SK-N-SH (cell line): ENCODE measurements around the gene CUEDC2. TPM values are rescaled to one million over a fixed set of nuclear protein-coding genes. Genes with fewer than 3 reads are reported as not detected.

Source experiments
- CTCF ChIA-PET: fragments of 300-600, 350-600 bp; formaldehyde crosslinking; extraction: SDS; loops from one replicate; lab custom pipeline; 2021; lab: Yijun Ruan, JAX
- POLR2A ChIA-PET: fragments of 350-600 bp; sonication (Branson Sonifier 250); formaldehyde crosslinking; extraction: SDS; loops from one replicate; lab custom pipeline; 2020; ENCODE audit warnings: antibody characterized with exemption, inconsistent platforms; lab: Yijun Ruan, JAX
- DNase-seq: peaks from one replicate; pipeline ENCODE4 v3.0.0; 2012
- H2AFZ ChIP-seq: fragments of 200-600 bp; sonication (generic); 2 replicates; pipeline ENCODE4 v1.8.1; 2016; ENCODE audit warnings: antibody characterized with exemption, mild to moderate bottlenecking, low read depth
- H3F3A ChIP-seq: fragments of 200-600 bp; sonication (generic); replicated peaks from 2 replicates; pipeline ENCODE3; 2016; ENCODE audit warnings: antibody characterized with exemption, mild to moderate bottlenecking; ENCODE audit not compliant: insufficient read depth
- H3K27ac ChIP-seq, 2 experiments: fragments of 200-500 bp in 1 of 2; fragments of 200-600 bp in 1 of 2; sonication (Bioruptor generic) in 1 of 2; sonication (generic), shearing (Covaris generic) in 1 of 2; 2 replicates each; pipeline versions ENCODE4 v1.5.1 to v1.6.1; 2014 to 2016; ENCODE audit warnings: low read depth in 2 of 2, inconsistent platforms in 1 of 2, low read length in 1 of 2, mild to moderate bottlenecking in 1 of 2, mixed read lengths in 1 of 2
- H3K27me3 ChIP-seq: fragments of 200-600 bp; sonication (generic), shearing (Covaris generic); 2 replicates; pipeline ENCODE4 v1.6.1; 2016; ENCODE audit warnings: mixed run types; ENCODE audit not compliant: insufficient read depth
- H3K36me3 ChIP-seq, 2 experiments: fragments of 200-500 bp in 1 of 2; fragments of 200-600 bp in 1 of 2; sonication (Bioruptor generic) in 1 of 2; sonication (generic) in 1 of 2; replicated peaks in 1 of 2; 2 replicates each; pipeline versions ENCODE3 to v1.5.1; 2014 to 2016; ENCODE audit warnings: low read length in 1 of 2, mild to moderate bottlenecking in 1 of 2; ENCODE audit not compliant: insufficient read depth in 2 of 2, control insufficient read depth in 1 of 2
- H3K4me1 ChIP-seq, 2 experiments: fragments of 200-500 bp in 1 of 2; fragments of 200-600 bp in 1 of 2; sonication (Bioruptor generic) in 1 of 2; sonication (generic), shearing (Covaris generic) in 1 of 2; 2 replicates each; pipeline versions ENCODE4 v1.5.1 to v1.6.1; 2014 to 2016; ENCODE audit warnings: low read depth in 1 of 2, low read length in 1 of 2, mixed run types in 1 of 2; ENCODE audit not compliant: insufficient read depth in 2 of 2, control insufficient read depth in 1 of 2
- H3K4me2 ChIP-seq: fragments of 200-600 bp; sonication (generic), shearing (Covaris generic); 2 replicates; pipeline ENCODE4 v1.6.1; 2017; ENCODE audit warnings: mixed run types
- H3K4me3 ChIP-seq, 2 experiments: fragments of 200-500 bp in 1 of 2; fragments of 200-600 bp in 1 of 2; sonication (Bioruptor generic) in 1 of 2; sonication (generic), shearing (Covaris generic) in 1 of 2; 2 replicates each; pipeline versions ENCODE4 v1.5.1 to v1.8.1; 2014 to 2016; ENCODE audit warnings: low read depth in 2 of 2, inconsistent platforms in 1 of 2, low read length in 1 of 2, mild to moderate bottlenecking in 1 of 2, mixed read lengths in 1 of 2, moderate library complexity in 1 of 2
- H3K79me2 ChIP-seq: fragments of 200-600 bp; sonication (generic); 2 replicates; pipeline ENCODE4 v1.8.1; 2017; ENCODE audit warnings: mild to moderate bottlenecking; ENCODE audit not compliant: insufficient read depth
- H3K9ac ChIP-seq: fragments of 200-600 bp; sonication (generic); 2 replicates; pipeline ENCODE4 v1.6.1; 2017; ENCODE audit warnings: mixed run types
- H3K9me2 ChIP-seq: fragments of 200-600 bp; sonication (generic); 2 replicates; pipeline ENCODE4 v1.6.1; 2017; ENCODE audit warnings: mixed run types
- H3K9me3 ChIP-seq: fragments of 200-600 bp; sonication (generic); 2 replicates; pipeline ENCODE4 v1.6.1; 2017; ENCODE audit warnings: mixed run types, mild to moderate bottlenecking, moderate library complexity
- H4K20me1 ChIP-seq: fragments of 200-600 bp; sonication (generic); 2 replicates; pipeline ENCODE4 v1.6.1; 2017; ENCODE audit warnings: mild to moderate bottlenecking, mixed run types; ENCODE audit not compliant: insufficient read depth
- CHD2 ChIP-seq: fragments of 150-350 bp; IDR thresholded peaks from 2 replicates; pipeline ENCODE4 v1.6.1; 2018; ENCODE audit warnings: low read length; ENCODE audit not compliant: partially characterized antibody
- EP300 ChIP-seq, 2 experiments: IDR thresholded peaks; 2 replicates each; pipeline versions ENCODE4 v1.4.0 to v1.6.1; 2012; ENCODE audit warnings: borderline replicate concordance in 1 of 2, low read depth in 1 of 2, low read length in 1 of 2
- FOSL2 ChIP-seq: IDR thresholded peaks from 2 replicates; pipeline ENCODE4 v1.4.0; 2012; ENCODE audit warnings: low read depth, mild to moderate bottlenecking, moderate library complexity, borderline replicate concordance
- FOXJ3 ChIP-seq: sonication (generic); formaldehyde crosslinking; IDR thresholded peaks from 2 replicates; pipeline ENCODE4 v1.5.1; 2020; ENCODE audit warnings: mild to moderate bottlenecking, missing genetic modification reagents
- FOXM1 ChIP-seq: IDR thresholded peaks from 2 replicates; pipeline ENCODE4 v1.4.0; 2012; ENCODE audit warnings: low read depth, mild to moderate bottlenecking
- GATA2 ChIP-seq: sonication (generic); formaldehyde crosslinking; IDR thresholded peaks from 2 replicates; pipeline ENCODE4 v1.5.0; 2020; ENCODE audit warnings: mild to moderate bottlenecking, missing genetic modification reagents
- JUND ChIP-seq: IDR thresholded peaks from 2 replicates; pipeline ENCODE4 v1.4.0; 2012
- MEF2A ChIP-seq: IDR thresholded peaks from 2 replicates; pipeline ENCODE4 v1.4.0; 2012; ENCODE audit warnings: low read depth, borderline replicate concordance
- MXI1 ChIP-seq: IDR thresholded peaks from 2 replicates; pipeline ENCODE4 v1.6.1; 2012; ENCODE audit warnings: mild to moderate bottlenecking, low read depth, low read length, improper control_type of control experiment
- NFIC ChIP-seq: IDR thresholded peaks from 2 replicates; pipeline ENCODE4 v1.4.0; 2012; ENCODE audit warnings: borderline replicate concordance
- POLR2AphosphoS5 ChIP-seq: IDR thresholded peaks from 2 replicates; pipeline ENCODE4 v1.6.1; 2012; ENCODE audit warnings: low read depth, low read length
- RCOR1 ChIP-seq: fragments of 150-350 bp; IDR thresholded peaks from 2 replicates; pipeline ENCODE4 v1.6.1; 2017; ENCODE audit warnings: antibody characterized with exemption, low read length
- RFX5 ChIP-seq: IDR thresholded peaks from 2 replicates; pipeline ENCODE4 v1.6.1; 2012; ENCODE audit warnings: mild to moderate bottlenecking, improper control_type of control experiment, low read length
- RXRA ChIP-seq: IDR thresholded peaks from 2 replicates; pipeline ENCODE4 v1.4.0; 2012; ENCODE audit warnings: low read depth, mild to moderate bottlenecking, borderline replicate concordance
- SIN3A ChIP-seq: IDR thresholded peaks from 2 replicates; pipeline ENCODE4 v1.6.1; 2012; ENCODE audit warnings: low read depth, mild to moderate bottlenecking, low read length, moderate library complexity, borderline replicate concordance
- TAF1 ChIP-seq: IDR thresholded peaks from 2 replicates; pipeline ENCODE4 v1.6.1; 2012; ENCODE audit warnings: low read depth, mild to moderate bottlenecking, low read length, moderate library complexity, borderline replicate concordance
- WGBS: methylation state at CpG from one replicate; pipeline ENCODE4 v1.1.6; 2017; ENCODE audit warnings: low lambda C conversion rate; 5-methylcytosine and 5-hydroxymethylcytosine counted together
- polyA plus RNA-seq, 3 experiments: library from polyadenylated mRNA; depleted of rRNA; stranded (reverse); fragments of >200 nt; gene quantifications; 2 replicates each; pipeline ENCODE4 v1.2.3, GENCODE V29; 2012
- TF ChIP-seq, protein P1 (sequence below): IDR thresholded peaks from 2 replicates; pipeline ENCODE4 v1.4.0; 2012; ENCODE audit warnings: low read depth
- TF ChIP-seq, protein P2 (sequence below): IDR thresholded peaks from 2 replicates; pipeline ENCODE4; 2012
- TF ChIP-seq, protein P3 (sequence below): fragments of 200-600 bp; sonication (generic); IDR thresholded peaks from 2 replicates; pipeline ENCODE4 v1.6.1; 2017; ENCODE audit warnings: antibody characterized with exemption, mild to moderate bottlenecking, moderate library complexity
- TF ChIP-seq, protein P4 (sequence below): fragments of 150-350 bp; IDR thresholded peaks from 2 replicates; pipeline ENCODE4 v1.6.1; 2016; ENCODE audit warnings: mild to moderate bottlenecking, low read depth, low read length

CUEDC2 gene
- polyA plus RNA-seq, 1 of the 3 experiments (the other 2 are of a cell fraction): 162 TPM

DNA sequence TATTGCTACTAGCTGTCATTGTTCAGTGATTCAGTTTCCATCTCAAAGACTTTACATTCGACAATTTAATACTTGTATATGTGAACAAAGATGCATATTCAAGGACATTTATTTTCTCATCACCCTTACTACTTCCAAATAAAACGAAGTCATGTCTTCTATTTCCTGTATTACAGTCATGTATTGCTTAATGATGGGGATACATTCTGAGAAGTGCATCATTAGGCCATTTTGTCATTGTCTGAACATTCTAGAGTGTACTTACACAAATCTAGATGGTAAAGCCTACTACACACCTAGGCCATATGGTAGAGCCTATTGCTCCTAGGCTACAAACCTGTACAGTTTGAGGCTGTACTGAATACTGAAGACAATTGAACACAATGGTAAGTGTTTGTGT is 12.5 kb upstream of the CUEDC2 start:
- Histone ChIP-seq H2AFZ (no peak overlapping the region), H3F3A (peaks cover 4% of the 10 kb centered on the region)
- CTCF ChIA-PET: no interaction called here

DNA sequence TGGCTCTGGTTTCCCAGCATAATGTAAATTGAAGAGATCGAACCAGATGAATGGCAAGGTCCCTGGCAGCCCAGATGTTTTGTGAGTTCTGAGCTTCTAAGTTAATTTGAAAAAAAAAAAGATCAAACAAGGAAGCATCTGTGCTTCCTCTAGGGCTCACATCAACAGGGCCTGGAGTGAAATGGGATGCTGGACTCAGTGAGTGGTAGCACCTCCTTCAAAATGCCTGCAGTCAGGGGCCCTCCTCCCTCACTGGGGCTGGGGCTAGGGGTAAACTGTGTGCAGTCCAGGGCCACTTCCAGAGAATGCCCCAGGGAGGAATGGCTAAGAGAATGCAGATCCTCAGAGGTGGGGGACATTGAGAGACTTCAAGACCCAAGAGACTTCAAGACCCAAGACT is 6.0 kb upstream of the CUEDC2 start:
- ChIA-PET CTCF (no interaction called here), POLR2A (no interaction called here)
- H3K4me2 ChIP-seq: no peak overlapping the region
- H3K79me2 ChIP-seq: no peaks in the 10 kb centered on the region
- H3K4me1 ChIP-seq: no peaks in the 10 kb centered on the region; a peak in 1 of 4 replicates
- H3K27me3 ChIP-seq: no peaks in the 10 kb centered on the region
- no peaks in the 10 kb centered on the region for H3F3A ChIP-seq
- no peak overlapping the region for H3K9ac ChIP-seq
- H4K20me1 ChIP-seq: no peaks in the 10 kb centered on the region
- 94% methylated on average over 1 of the region's 1 CpG for WGBS
- no peak overlapping the region for H2AFZ ChIP-seq
- H3K4me3 ChIP-seq: no peak overlapping the region
- no peaks in the 10 kb centered on the region for H3K36me3 ChIP-seq
- no peaks in the 10 kb centered on the region for H3K9me3 ChIP-seq
- peak; percentile 29 for DNase-seq
- H3K27ac ChIP-seq: no peak overlapping the region
- no peaks in the 10 kb centered on the region for H3K9me2 ChIP-seq
- TF ChIP-seq FOXJ3 (CRISPR knock-in tag) (no peak), RXRA (no peak), RFX5 (no peak), POLR2AphosphoS5 (no peak), FOXM1 (no peak), CHD2 (no peak), MEF2A (no peak), MXI1 (no peak)
- TF ChIP-seq, protein P1, sequence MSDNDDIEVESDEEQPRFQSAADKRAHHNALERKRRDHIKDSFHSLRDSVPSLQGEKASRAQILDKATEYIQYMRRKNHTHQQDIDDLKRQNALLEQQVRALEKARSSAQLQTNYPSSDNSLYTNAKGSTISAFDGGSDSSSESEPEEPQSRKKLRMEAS: no peak
- TF ChIP-seq, protein P2, sequence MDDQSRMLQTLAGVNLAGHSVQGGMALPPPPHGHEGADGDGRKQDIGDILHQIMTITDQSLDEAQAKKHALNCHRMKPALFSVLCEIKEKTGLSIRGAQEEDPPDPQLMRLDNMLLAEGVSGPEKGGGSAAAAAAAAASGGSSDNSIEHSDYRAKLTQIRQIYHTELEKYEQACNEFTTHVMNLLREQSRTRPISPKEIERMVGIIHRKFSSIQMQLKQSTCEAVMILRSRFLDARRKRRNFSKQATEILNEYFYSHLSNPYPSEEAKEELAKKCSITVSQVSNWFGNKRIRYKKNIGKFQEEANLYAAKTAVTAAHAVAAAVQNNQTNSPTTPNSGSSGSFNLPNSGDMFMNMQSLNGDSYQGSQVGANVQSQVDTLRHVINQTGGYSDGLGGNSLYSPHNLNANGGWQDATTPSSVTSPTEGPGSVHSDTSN: no peak
- TF ChIP-seq, protein P3, sequence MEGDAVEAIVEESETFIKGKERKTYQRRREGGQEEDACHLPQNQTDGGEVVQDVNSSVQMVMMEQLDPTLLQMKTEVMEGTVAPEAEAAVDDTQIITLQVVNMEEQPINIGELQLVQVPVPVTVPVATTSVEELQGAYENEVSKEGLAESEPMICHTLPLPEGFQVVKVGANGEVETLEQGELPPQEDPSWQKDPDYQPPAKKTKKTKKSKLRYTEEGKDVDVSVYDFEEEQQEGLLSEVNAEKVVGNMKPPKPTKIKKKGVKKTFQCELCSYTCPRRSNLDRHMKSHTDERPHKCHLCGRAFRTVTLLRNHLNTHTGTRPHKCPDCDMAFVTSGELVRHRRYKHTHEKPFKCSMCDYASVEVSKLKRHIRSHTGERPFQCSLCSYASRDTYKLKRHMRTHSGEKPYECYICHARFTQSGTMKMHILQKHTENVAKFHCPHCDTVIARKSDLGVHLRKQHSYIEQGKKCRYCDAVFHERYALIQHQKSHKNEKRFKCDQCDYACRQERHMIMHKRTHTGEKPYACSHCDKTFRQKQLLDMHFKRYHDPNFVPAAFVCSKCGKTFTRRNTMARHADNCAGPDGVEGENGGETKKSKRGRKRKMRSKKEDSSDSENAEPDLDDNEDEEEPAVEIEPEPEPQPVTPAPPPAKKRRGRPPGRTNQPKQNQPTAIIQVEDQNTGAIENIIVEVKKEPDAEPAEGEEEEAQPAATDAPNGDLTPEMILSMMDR: no peak

More for the DNA sequence above, 12.5 kb upstream of the CUEDC2 start:
- no peaks in the 10 kb centered on the region for H3K9me2 ChIP-seq
- no peak for DNase-seq
- no peaks in the 10 kb centered on the region for H3K9me3 ChIP-seq
- no peaks in the 10 kb centered on the region for H4K20me1 ChIP-seq
- WGBS: 56% methylated on average over 2 of the region's 2 CpGs
- no peaks in the 10 kb centered on the region for H3K27me3 ChIP-seq
- POLR2A ChIA-PET: no interaction called here
- H3K4me1 ChIP-seq: peaks cover 0 to 3% of the 10 kb centered on the region in 2 experiments; a peak in 2 of 4 replicates
- H3K79me2 ChIP-seq: no peaks in the 10 kb centered on the region
- H3K27ac ChIP-seq: no peak overlapping the region
- no peak overlapping the region for H3K4me3 ChIP-seq
- no peaks in the 10 kb centered on the region for H3K36me3 ChIP-seq
- no peak overlapping the region for H3K4me2 ChIP-seq
- no peak overlapping the region for H3K9ac ChIP-seq
- no peak for TF ChIP-seq FOXJ3 (CRISPR knock-in tag)
- TF ChIP-seq GATA2 (CRISPR knock-in tag): no peak
- TF ChIP-seq NFIC: no peak
- no peak for TF ChIP-seq FOSL2
- TF ChIP-seq RXRA: no peak
- TF ChIP-seq, protein P3: no peak
- no peak for TF ChIP-seq RFX5
- TF ChIP-seq JUND: no peak
- TF ChIP-seq, protein P4, sequence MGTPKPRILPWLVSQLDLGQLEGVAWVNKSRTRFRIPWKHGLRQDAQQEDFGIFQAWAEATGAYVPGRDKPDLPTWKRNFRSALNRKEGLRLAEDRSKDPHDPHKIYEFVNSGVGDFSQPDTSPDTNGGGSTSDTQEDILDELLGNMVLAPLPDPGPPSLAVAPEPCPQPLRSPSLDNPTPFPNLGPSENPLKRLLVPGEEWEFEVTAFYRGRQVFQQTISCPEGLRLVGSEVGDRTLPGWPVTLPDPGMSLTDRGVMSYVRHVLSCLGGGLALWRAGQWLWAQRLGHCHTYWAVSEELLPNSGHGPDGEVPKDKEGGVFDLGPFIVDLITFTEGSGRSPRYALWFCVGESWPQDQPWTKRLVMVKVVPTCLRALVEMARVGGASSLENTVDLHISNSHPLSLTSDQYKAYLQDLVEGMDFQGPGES: no peak
- TF ChIP-seq TAF1: no peak
- TF ChIP-seq, protein P2: no peak
- no peak for TF ChIP-seq MXI1
- TF ChIP-seq FOXM1: no peak
- TF ChIP-seq RCOR1: no peak
- no peak for TF ChIP-seq SIN3A
- no peak for TF ChIP-seq EP300 (IDR thresholded peaks at IDR 0.05; ENCODE audit: borderline replicate concordance in 1 of 2, low read depth in 1 of 2, low read length in 1 of 2)
